Measurements from ENCODE around the gene DSC3. TPM values are rescaled to one million over a fixed set of nuclear protein-coding genes. Genes with fewer than 3 reads are reported as not detected.

The DSC3 gene
- 9.4 TPM for total RNA-seq
- 1.7 TPM for polyA plus RNA-seq

- H3K27ac ChIP-seq (ENCODE audit: low read depth), result peak within 1 kb of the TSS; percentile 60
These were observed at the start of gene DSC3 for GRCh38 chr18:31042406-31043181. DSC3 (minus strand) TSS chr18:31042742; CDS start chr18:31042660, 82 bp downstream.

GRCh38 chr18:31091350-31091749 lies 48.8 kb upstream of the DSC3 start:
- H3K36me3 ChIP-seq (ENCODE audit: insufficient read depth), result no peaks in the 10 kb centered on the region
- WGBS, result 75% methylated on average over 1 of the region's 1 CpG
- H3K4me1 ChIP-seq (ENCODE audit: insufficient read depth), result no peaks in the 10 kb centered on the region
- no peak overlapping the region for H3K27ac ChIP-seq (ENCODE audit: low read depth)
- DNase-seq (ENCODE audit: extremely low spot score), result no peak
- no peak overlapping the region for H3K4me3 ChIP-seq (ENCODE audit: low read depth, low read length)

More at GRCh38 chr18:31042406-31043181, at the start of gene DSC3:
- Histone ChIP-seq H3K36me3 (ENCODE audit: insufficient read depth) (no peaks in the 10 kb centered on the region), H3K4me1 (ENCODE audit: insufficient read depth) (peaks cover 2% of the 10 kb centered on the region), H3K4me3 (ENCODE audit: low read depth, low read length) (peak within 1 kb of the TSS; percentile 20)
- WGBS, result 1% methylated on average over 73 of the region's 73 CpGs
- no peak for DNase-seq (ENCODE audit: extremely low spot score)

DNA sequence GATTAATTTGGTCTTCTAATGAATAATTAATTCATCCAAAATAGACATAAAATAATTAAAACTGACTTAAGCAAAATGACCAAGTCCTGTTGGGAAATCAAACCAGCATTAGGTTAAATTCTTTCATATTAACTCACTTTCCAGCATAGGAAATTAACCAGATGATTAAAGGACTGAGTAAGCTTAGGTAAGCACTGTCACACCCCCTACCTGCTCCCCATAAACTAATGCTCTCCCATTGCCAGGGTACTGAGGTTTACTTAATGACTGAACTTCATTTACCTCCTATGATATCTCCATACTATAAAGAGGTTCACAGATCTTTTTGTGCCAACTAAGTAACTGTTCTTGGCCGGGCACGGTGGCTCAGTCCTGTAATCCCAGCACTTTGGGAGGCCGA lies 46.0 kb upstream of the DSC3 start:
- DNase-seq (ENCODE audit: extremely low spot score), result no peak
- Histone ChIP-seq H3K27ac (ENCODE audit: low read depth) (no peak overlapping the region), H3K36me3 (ENCODE audit: insufficient read depth) (no peaks in the 10 kb centered on the region), H3K4me3 (ENCODE audit: low read depth, low read length) (no peak overlapping the region), H3K4me1 (ENCODE audit: insufficient read depth) (no peaks in the 10 kb centered on the region)
- WGBS, result 93% methylated on average over 3 of the region's 3 CpGs

- H3K36me3 ChIP-seq (ENCODE audit: insufficient read depth), result no peaks in the 10 kb centered on the region
- 94% methylated on average over 3 of the region's 3 CpGs for WGBS
- no peak for DNase-seq (ENCODE audit: extremely low spot score)
These were observed 37.4 kb upstream of the DSC3 start for GRCh38 chr18:31079973-31080372.

DNA sequence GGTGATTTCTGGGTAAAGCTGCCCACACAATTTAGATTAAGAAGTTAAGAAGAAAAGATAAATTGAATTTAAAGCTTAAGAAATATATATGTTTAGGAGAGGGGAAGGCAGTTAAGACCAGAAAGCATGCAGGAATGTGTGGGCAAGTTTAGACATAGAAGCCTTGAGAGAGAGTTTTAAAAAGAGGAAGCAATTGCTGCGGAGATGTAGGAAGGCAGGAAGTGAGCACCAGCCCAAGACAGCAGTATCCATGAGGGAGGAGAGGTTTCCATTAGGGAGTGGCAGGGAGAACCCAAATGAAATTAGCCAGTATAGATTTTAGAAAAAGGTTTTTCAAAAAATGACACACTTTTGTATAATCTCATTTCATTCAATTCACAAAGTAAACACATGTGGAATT lies 35.3 kb upstream of the DSC3 start:
- no peak for DNase-seq (ENCODE audit: extremely low spot score)
- 73% methylated on average over 1 of the region's 1 CpG for WGBS
- H3K27ac ChIP-seq (ENCODE audit: low read depth), result no peak overlapping the region
- no peaks in the 10 kb centered on the region for H3K4me1 ChIP-seq (ENCODE audit: insufficient read depth)
- H3K36me3 ChIP-seq (ENCODE audit: insufficient read depth), result no peaks in the 10 kb centered on the region
- H3K4me3 ChIP-seq (ENCODE audit: low read depth, low read length), result no peak overlapping the region

More at GRCh38 chr18:31079973-31080372, 37.4 kb upstream of the DSC3 start:
- Histone ChIP-seq H3K27ac (ENCODE audit: low read depth) (peak overlapping the region; percentile 10), H3K4me3 (ENCODE audit: low read depth, low read length) (no peak overlapping the region), H3K4me1 (ENCODE audit: insufficient read depth) (no peaks in the 10 kb centered on the region)

DNA sequence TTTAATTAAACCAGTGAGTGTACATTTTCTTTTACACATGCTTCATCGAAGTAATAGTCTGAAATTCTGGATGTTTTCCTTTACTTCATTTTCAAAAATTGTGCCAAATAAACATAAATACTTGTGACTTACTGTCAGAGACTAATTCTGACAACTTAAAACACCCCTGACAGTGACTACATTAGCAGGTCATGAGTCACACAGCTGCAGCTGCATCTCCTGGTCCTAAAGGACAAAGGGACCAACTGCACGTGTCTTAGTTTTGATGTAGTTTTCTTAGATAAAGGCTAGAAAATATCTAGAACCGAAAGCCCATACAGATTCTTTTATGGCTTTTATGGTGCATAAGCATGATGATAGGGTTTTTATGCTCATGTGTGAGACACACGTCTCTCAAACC lies 29.6 kb upstream of the DSC3 start:
- H3K4me1 ChIP-seq (ENCODE audit: insufficient read depth), result no peaks in the 10 kb centered on the region
- WGBS, result 82% methylated on average over 4 of the region's 4 CpGs
- H3K27ac ChIP-seq (ENCODE audit: low read depth), result no peak overlapping the region
- H3K36me3 ChIP-seq (ENCODE audit: insufficient read depth), result no peaks in the 10 kb centered on the region
- no peak overlapping the region for H3K4me3 ChIP-seq (ENCODE audit: low read depth, low read length)
- DNase-seq (ENCODE audit: extremely low spot score), result no peak

DNA sequence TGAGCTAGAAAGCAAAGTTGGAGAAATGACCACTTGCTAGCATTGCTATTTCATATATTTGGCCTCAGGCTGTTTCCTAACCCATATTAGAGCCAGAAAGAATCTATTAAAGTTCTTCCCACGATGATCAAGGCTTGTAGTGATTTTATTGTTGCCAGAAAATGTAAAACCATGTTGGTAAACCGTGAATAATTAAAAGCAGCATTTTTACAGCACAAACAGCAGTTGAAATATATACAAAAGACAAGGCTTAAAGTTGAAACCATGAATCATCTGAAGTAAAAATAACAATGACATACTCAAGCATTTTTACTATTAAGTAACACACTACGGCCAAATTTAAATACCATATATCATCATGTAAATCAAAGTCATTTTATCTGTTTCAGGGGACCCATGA lies 27.7 kb upstream of the DSC3 start:
- Histone ChIP-seq H3K4me3 (ENCODE audit: low read depth, low read length) (no peak overlapping the region), H3K36me3 (ENCODE audit: insufficient read depth) (no peaks in the 10 kb centered on the region), H3K27ac (ENCODE audit: low read depth) (no peak overlapping the region), H3K4me1 (ENCODE audit: insufficient read depth) (no peaks in the 10 kb centered on the region)
- WGBS, result 30% methylated on average over 3 of the region's 3 CpGs
- DNase-seq (ENCODE audit: extremely low spot score), result no peak

DNA sequence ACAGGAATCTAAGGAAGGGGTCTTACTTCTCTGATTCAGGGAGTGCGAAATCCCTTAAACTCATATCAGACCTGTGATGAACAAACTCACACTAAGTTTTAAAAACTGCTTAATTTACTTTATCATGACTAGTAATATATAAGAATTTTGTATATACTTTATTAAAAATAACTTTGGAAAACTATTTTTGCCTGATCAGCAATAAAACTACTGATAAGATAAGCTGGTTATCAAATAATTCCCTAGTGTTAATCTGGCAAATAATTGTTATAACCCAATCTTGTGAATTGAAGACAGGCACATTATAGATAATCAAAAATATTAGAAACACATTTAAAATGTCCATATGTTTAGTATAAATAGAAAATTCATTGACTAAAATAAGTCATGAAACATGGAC lies 23.7 kb upstream of the DSC3 start:
- 92% methylated on average over 1 of the region's 1 CpG for WGBS
- Histone ChIP-seq H3K27ac (ENCODE audit: low read depth) (no peak overlapping the region), H3K4me3 (ENCODE audit: low read depth, low read length) (no peak overlapping the region), H3K4me1 (ENCODE audit: insufficient read depth) (no peaks in the 10 kb centered on the region), H3K36me3 (ENCODE audit: insufficient read depth) (no peaks in the 10 kb centered on the region)
- DNase-seq (ENCODE audit: extremely low spot score), result no peak

GRCh38 chr18:31065036-31065773 lies 22.7 kb upstream of the DSC3 start:
- no peak overlapping the region for H3K4me3 ChIP-seq (ENCODE audit: low read depth, low read length)
- no peak for DNase-seq (ENCODE audit: extremely low spot score)
- H3K4me1 ChIP-seq (ENCODE audit: insufficient read depth), result no peaks in the 10 kb centered on the region
- no peak overlapping the region for H3K27ac ChIP-seq (ENCODE audit: low read depth)
- 76% methylated on average over 6 of the region's 6 CpGs for WGBS
- H3K36me3 ChIP-seq (ENCODE audit: insufficient read depth), result no peaks in the 10 kb centered on the region

DNA sequence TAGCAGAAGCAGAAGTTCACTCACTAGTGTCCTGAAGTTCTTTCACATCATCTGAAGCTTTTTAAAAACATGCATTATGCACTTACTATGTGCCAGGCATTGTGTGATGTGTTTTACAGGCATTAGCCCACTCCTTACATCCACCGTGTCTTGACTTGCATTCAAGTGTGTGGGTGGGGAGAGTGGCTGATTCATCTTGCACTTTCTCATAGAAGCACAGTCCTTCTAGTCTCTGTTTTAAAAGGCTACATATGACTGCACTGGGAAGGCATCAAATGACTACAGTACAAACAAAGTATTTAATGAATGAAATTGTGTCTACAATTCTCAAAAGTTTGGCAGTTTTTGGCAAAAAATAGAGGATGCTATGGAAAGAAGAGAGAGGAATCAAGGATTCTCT lies 21.6 kb upstream of the DSC3 start:
- Histone ChIP-seq H3K4me3 (ENCODE audit: low read depth, low read length) (no peak overlapping the region), H3K4me1 (ENCODE audit: insufficient read depth) (no peaks in the 10 kb centered on the region), H3K27ac (ENCODE audit: low read depth) (no peak overlapping the region), H3K36me3 (ENCODE audit: insufficient read depth) (no peaks in the 10 kb centered on the region)
- no peak for DNase-seq (ENCODE audit: extremely low spot score)
- 61% methylated on average over 1 of the region's 1 CpG for WGBS

- Histone ChIP-seq H3K36me3 (ENCODE audit: insufficient read depth) (no peaks in the 10 kb centered on the region), H3K4me3 (ENCODE audit: low read depth, low read length) (no peak overlapping the region), H3K4me1 (ENCODE audit: insufficient read depth) (no peaks in the 10 kb centered on the region), H3K27ac (ENCODE audit: low read depth) (no peak overlapping the region)
- DNase-seq (ENCODE audit: extremely low spot score), result no peak
- 55% methylated on average over 4 of the region's 4 CpGs for WGBS
These were observed 19.4 kb upstream of the DSC3 start for GRCh38 chr18:31061945-31062344.

- Histone ChIP-seq H3K4me1 (ENCODE audit: insufficient read depth) (no peaks in the 10 kb centered on the region), H3K4me3 (ENCODE audit: low read depth, low read length) (no peak overlapping the region), H3K27ac (ENCODE audit: low read depth) (no peak overlapping the region), H3K36me3 (ENCODE audit: insufficient read depth) (no peaks in the 10 kb centered on the region)
- DNase-seq (ENCODE audit: extremely low spot score), result no peak
- WGBS, result 94% methylated on average over 3 of the region's 3 CpGs
These were observed 16.4 kb upstream of the DSC3 start for GRCh38 chr18:31058897-31059296.

GRCh38 chr18:31057917-31058316 lies 15.4 kb upstream of the DSC3 start:
- Histone ChIP-seq H3K36me3 (ENCODE audit: insufficient read depth) (no peaks in the 10 kb centered on the region), H3K27ac (ENCODE audit: low read depth) (no peak overlapping the region), H3K4me1 (ENCODE audit: insufficient read depth) (no peaks in the 10 kb centered on the region), H3K4me3 (ENCODE audit: low read depth, low read length) (no peak overlapping the region)
- 88% methylated on average over 4 of the region's 4 CpGs for WGBS
- no peak for DNase-seq (ENCODE audit: extremely low spot score)

DNA sequence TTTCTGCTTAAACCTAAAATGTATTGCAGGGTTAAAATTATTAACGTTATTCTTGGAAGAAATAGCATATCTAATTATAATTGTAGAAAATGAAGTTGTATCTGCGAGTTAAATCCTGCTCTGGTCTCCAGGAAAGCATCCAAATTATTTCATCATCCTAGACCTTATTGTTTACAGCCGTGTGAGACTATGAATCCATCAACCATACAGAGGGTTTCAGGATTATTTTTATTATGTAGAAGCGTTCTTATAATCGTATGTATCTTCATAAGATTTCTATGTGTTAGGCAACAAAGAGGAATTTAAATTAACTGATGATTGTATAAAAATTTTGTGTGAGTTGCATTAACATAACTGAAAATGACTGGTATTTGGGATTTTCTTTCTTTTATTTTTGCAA lies 14.5 kb upstream of the DSC3 start:
- no peak overlapping the region for H3K4me3 ChIP-seq (ENCODE audit: low read depth, low read length)
- 21% methylated on average over 5 of the region's 5 CpGs for WGBS
- no peak for DNase-seq (ENCODE audit: extremely low spot score)
- no peak overlapping the region for H3K27ac ChIP-seq (ENCODE audit: low read depth)
- no peaks in the 10 kb centered on the region for H3K4me1 ChIP-seq (ENCODE audit: insufficient read depth)
- H3K36me3 ChIP-seq (ENCODE audit: insufficient read depth), result no peaks in the 10 kb centered on the region

All from urinary bladder (tissue), 4 donors.